HG03196 (cell line): Measurements from ENCODE around the gene CHD2.
A peak's percentile ranks its signal among the peaks of the same experiment; 100 is the strongest.

Experiments used
- ATAC-seq: cut with Tn5 transposase; IDR thresholded peaks from one replicate; pipeline ENCODE4 v1.9.1; 2021; ENCODE audit not compliant: unreplicated experiment

CHD2 gene

GRCh38 chr15:92954578-92954977 lies 54.5 kb downstream of the CHD2 start:
- no peak for ATAC-seq

- no peak for ATAC-seq
Measured at GRCh38 chr15:92955706-92956105, 55.6 kb downstream of the CHD2 start.

- no peak for ATAC-seq
Measured at GRCh38 chr15:92958105-92958504, 58.0 kb downstream of the CHD2 start.

GRCh38 chr15:92959219-92959618 lies 59.1 kb downstream of the CHD2 start:
- ATAC-seq: no peak

GRCh38 chr15:92960996-92961681 lies 61.0 kb downstream of the CHD2 start:
- no peak for ATAC-seq

GRCh38 chr15:92962914-92963313 lies 62.8 kb downstream of the CHD2 start:
- no peak for ATAC-seq

- ATAC-seq: no peak
Measured at GRCh38 chr15:92963794-92964193, 63.7 kb downstream of the CHD2 start.

GRCh38 chr15:92968926-92969651 lies 69.0 kb downstream of the CHD2 start:
- ATAC-seq: no peak

GRCh38 chr15:92970656-92971055 lies 70.5 kb downstream of the CHD2 start:
- no peak for ATAC-seq

GRCh38 chr15:92971081-92971480 lies 71.0 kb downstream of the CHD2 start:
- no peak for ATAC-seq

- no peak for ATAC-seq
Measured at GRCh38 chr15:92971713-92972112, 71.6 kb downstream of the CHD2 start.

- ATAC-seq: no peak
Measured at GRCh38 chr15:92974183-92974915, 74.2 kb downstream of the CHD2 start.

GRCh38 chr15:92979011-92979701 lies 79.0 kb downstream of the CHD2 start:
- no peak for ATAC-seq

- ATAC-seq: no peak
Measured at GRCh38 chr15:92981333-92981732, 81.2 kb downstream of the CHD2 start.

GRCh38 chr15:92984161-92984560 lies 84.0 kb downstream of the CHD2 start:
- no peak for ATAC-seq

GRCh38 chr15:92989470-92989869 lies 89.3 kb downstream of the CHD2 start:
- ATAC-seq: peak; percentile 80

- ATAC-seq: no peak
Measured at GRCh38 chr15:92990031-92990430, 89.9 kb downstream of the CHD2 start.

- ATAC-seq: no peak
Measured at GRCh38 chr15:92992720-92993119, 92.6 kb downstream of the CHD2 start.

GRCh38 chr15:92997821-92998220 lies 97.7 kb downstream of the CHD2 start:
- no peak for ATAC-seq

GRCh38 chr15:93001156-93001555 lies 101.0 kb downstream of the CHD2 start:
- ATAC-seq: no peak

GRCh38 chr15:93001881-93002280 lies 101.8 kb downstream of the CHD2 start:
- no peak for ATAC-seq
